ENCODE measurements around the gene SNX1. TPM values are rescaled to one million over a fixed set of nuclear protein-coding genes. Genes with fewer than 3 reads are reported as not detected.

The SNX1 gene
- total RNA-seq, result 35.6 and 46.6 TPM in 2 replicates

GRCh38 chr15:64095795-64096667, at the start of gene SNX1:
TSS of gene SNX1 (plus strand) at chr15:64095982. CDS start at chr15:64096014, 32 bp downstream.

GRCh38 chr15:64046421-64047153, 49.2 kb upstream of the SNX1 start, which contains the start of gene DAPK2:
TSS of gene DAPK2 (minus strand) at chr15:64046485. CDS start at chr15:64040261, 6,224 bp downstream.

GRCh38 chr15:64093627-64094417, 2.0 kb upstream of the SNX1 start, which contains the start of gene CIAO2A:
TSS of gene CIAO2A (minus strand) at chr15:64093838. CDS start at chr15:64093768, 70 bp downstream.

GRCh38 chr15:64151727-64152506, 56.1 kb downstream of the SNX1 start, which contains the start of gene SNX22:
TSS of gene SNX22 (plus strand) at chr15:64151731. CDS start at chr15:64151776, 45 bp downstream.

GRCh38 chr15:64162869-64163658, 67.3 kb downstream of the SNX1 start, which contains the start of gene PPIB:
TSS of gene PPIB (minus strand) at chr15:64163022. CDS start at chr15:64162986, 36 bp downstream.

Small RNA genes within 50 kb of the gene (small RNA-seq; reads per million reads assigned to genes)
- not detected for gene RF00019 (ENCODE audit: low replicate concordance)

Other genes with a start within 250 kb of the SNX1 start
- 1.1 TPM in 2 replicates for gene DAPK2, start 49.5 kb upstream of the SNX1 start, total RNA-seq
- gene CIAO2A, start 2.1 kb upstream of the SNX1 start, total RNA-seq, result 36.5 and 52.8 TPM in 2 replicates
- gene SNX22, start 55.7 kb downstream of the SNX1 start, total RNA-seq, result under 0.01 and 0.14 TPM in 2 replicates
- 692 and 1,959 TPM in 2 replicates for gene PPIB, start 67.0 kb downstream of the SNX1 start, total RNA-seq